Esophagus squamous epithelium (tissue), 4 donors: Measurements from ENCODE around the gene PFKP.

Experiments used
- POLR2A ChIP-seq, 4 donors: fragments of 450-650 bp; IDR thresholded peaks; one replicate each; pipeline ENCODE4 v1.6.1; 2017; ENCODE audit warnings: antibody characterized with exemption in 4 of 4, mild to moderate bottlenecking in 4 of 4, moderate library complexity in 3 of 4
- TF ChIP-seq, protein P1 (sequence below), 6 experiments: fragments of 450-650 bp in 4 of 6; fragments of 200-600 bp in 2 of 6; sonication (generic) in 2 of 6; IDR thresholded peaks; one replicate each; pipeline ENCODE4 v1.5.1; 2016 to 2019; ENCODE audit warnings: antibody characterized with exemption in 6 of 6, mild to moderate bottlenecking in 4 of 6, moderate library complexity in 4 of 6

DNA sequence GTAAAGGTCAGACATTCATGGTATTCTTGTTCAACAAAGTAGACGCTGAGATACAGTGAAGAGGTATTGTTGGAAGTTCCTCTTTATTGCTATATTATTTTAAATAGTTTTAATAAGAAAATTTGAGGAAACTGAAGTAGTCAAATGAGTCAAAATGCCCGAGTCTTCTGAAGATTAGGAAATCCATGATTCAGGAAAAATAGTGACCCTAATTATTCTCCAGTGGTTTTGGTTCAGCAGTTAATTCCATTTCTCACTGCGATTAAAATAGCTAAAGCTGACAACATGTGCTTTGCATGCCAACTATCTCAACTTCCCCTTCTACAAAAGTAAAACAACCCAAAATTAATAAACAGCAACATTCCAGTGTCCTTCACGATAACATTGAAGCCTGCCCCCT, 32.7 kb upstream of the PFKP start:
- TF ChIP-seq, protein P1, sequence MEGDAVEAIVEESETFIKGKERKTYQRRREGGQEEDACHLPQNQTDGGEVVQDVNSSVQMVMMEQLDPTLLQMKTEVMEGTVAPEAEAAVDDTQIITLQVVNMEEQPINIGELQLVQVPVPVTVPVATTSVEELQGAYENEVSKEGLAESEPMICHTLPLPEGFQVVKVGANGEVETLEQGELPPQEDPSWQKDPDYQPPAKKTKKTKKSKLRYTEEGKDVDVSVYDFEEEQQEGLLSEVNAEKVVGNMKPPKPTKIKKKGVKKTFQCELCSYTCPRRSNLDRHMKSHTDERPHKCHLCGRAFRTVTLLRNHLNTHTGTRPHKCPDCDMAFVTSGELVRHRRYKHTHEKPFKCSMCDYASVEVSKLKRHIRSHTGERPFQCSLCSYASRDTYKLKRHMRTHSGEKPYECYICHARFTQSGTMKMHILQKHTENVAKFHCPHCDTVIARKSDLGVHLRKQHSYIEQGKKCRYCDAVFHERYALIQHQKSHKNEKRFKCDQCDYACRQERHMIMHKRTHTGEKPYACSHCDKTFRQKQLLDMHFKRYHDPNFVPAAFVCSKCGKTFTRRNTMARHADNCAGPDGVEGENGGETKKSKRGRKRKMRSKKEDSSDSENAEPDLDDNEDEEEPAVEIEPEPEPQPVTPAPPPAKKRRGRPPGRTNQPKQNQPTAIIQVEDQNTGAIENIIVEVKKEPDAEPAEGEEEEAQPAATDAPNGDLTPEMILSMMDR (IDR thresholded peaks at IDR 0.05) = no peak
- no peak for TF ChIP-seq POLR2A (IDR thresholded peaks at IDR 0.05)
